K562 (cell line): ENCODE measurements around the gene RASSF3. TPM values are rescaled to one million over a fixed set of nuclear protein-coding genes. Genes with fewer than 3 reads are reported as not detected.
A peak's percentile ranks its signal among the peaks of the same experiment; 100 is the strongest.

Source experiments
- CTBP1 ChIP-seq: fragments of 450-650 bp; IDR thresholded peaks from 2 replicates; pipeline ENCODE4 v1.6.1; 2016; ENCODE audit warnings: borderline replicate concordance
- GATA2 ChIP-seq: sonication (generic); formaldehyde crosslinking; IDR thresholded peaks from 2 replicates; pipeline ENCODE4 v1.4.0; 2020; ENCODE audit warnings: mild to moderate bottlenecking, missing genetic modification reagents
- KDM4B ChIP-seq, 2 experiments: fragments of 450-650 bp in 1 of 2; sonication (generic) in 1 of 2; IDR thresholded peaks; 2 replicates each; pipeline ENCODE4 v1.6.1; 2016 to 2017; ENCODE audit warnings: borderline replicate concordance in 2 of 2, antibody characterized with exemption in 1 of 2, low read depth in 1 of 2, mild to moderate bottlenecking in 1 of 2
- PPARD ChIP-seq: fragments of 250-450 bp; sonication (Bioruptor Pico); IDR thresholded peaks from 2 replicates; pipeline ENCODE4 v1.8.0; 2022; ENCODE audit warnings: inconsistent platforms, mild to moderate bottlenecking, moderate library complexity
- RCOR1 ChIP-seq, 2 experiments: IDR thresholded peaks; 2 replicates each; pipeline ENCODE4 v1.6.1; 2012; ENCODE audit warnings: low read depth in 2 of 2, low read length in 2 of 2, borderline replicate concordance in 1 of 2, improper control_type of control experiment in 1 of 2
- SMARCC2 ChIP-seq: fragments of 450-650 bp; IDR thresholded peaks from 2 replicates; pipeline ENCODE4 v1.6.1; 2017; ENCODE audit warnings: antibody characterized with exemption, moderate library complexity, mild to moderate bottlenecking, low read depth
- TEAD1 ChIP-seq, 2 experiments: fragments of 450-650 bp in 1 of 2; sonication (generic) in 1 of 2; formaldehyde crosslinking; IDR thresholded peaks; 2 replicates each; pipeline versions ENCODE4 v1.4.0 to v1.8.0; 2020 to 2022; ENCODE audit warnings: mild to moderate bottlenecking in 2 of 2, missing genetic modification reagents in 1 of 2
- ZNF589 ChIP-seq: fragments of 200-800 bp; sonication (Bioruptor generic); IDR thresholded peaks from 2 replicates; pipeline ENCODE4 v1.6.1; 2016; ENCODE audit warnings: low read depth, missing genetic modification characterization, missing compliant biosample characterization
- polyA plus RNA-seq, 8 experiments: library from polyadenylated mRNA; depleted of rRNA in 4 of 8; stranded (reverse) in 5 of 8; unstranded in 3 of 8; fragments of >200 nt; fragmentation: Nextera tagmentation in 2 of 8; fragmentation: Illumina TruSeq in 1 of 8; extraction: Ambion mirVana in 2 of 8; extraction: Trizol in 1 of 8; gene quantifications; 2 replicates each; pipeline versions ENCODE4 v1.2.1 to v1.2.3, GENCODE V29; 2011 to 2014; ENCODE audit warnings: inconsistent platforms in 1 of 8, missing spikeins in 1 of 8
- total RNA-seq, 7 experiments: library from RNA; depleted of rRNA in 6 of 7; stranded (reverse); fragments of >200 nt in 6 of 7; fragmentation: Illumina TruSeq in 2 of 7; extraction: Trizol in 2 of 7; gene quantifications; 2 replicates each; pipeline versions ENCODE4 v1.2.1 to v1.2.3, GENCODE V29; 2011 to 2021; ENCODE audit warnings: low replicate concordance in 1 of 7
- TF ChIP-seq, protein P1 (sequence below): fragments of 450-650 bp; IDR thresholded peaks from 2 replicates; pipeline ENCODE4 v1.6.1; 2016; ENCODE audit warnings: borderline replicate concordance
- TF ChIP-seq, protein P2 (sequence below): fragments of 450-650 bp; formaldehyde crosslinking; IDR thresholded peaks from 2 replicates; pipeline ENCODE4 v1.4.0; 2020; ENCODE audit warnings: mild to moderate bottlenecking, moderate library complexity

Gene RASSF3
- total and polyA plus RNA-seq, 9 of the 15 experiments (the other 6 are each of a cell fraction or from before 2014, with no cell fraction given), result 3.7 to 39.2 (median 20.2) TPM

DNA sequence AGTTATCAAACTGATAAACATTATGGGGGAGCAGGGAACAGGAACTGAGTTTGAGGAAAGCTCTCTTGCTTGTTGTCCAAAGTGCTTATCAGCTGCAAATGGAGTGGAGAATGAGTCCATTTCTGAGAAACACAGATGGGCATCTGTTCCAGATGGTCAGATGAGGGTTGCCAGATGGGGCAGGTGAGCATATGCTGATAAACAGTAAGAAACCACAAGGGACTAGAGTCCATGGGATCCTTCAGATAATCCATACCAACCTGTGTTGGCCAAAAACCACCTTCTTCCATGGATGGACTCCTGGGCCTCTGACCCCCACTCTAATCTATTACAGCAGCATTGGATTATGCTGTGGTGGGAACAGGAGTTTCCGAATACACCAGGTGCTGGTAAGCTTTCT is 110.6 kb downstream of the RASSF3 start (continued):
- TF ChIP-seq RCOR1 (IDR thresholded peaks at IDR 0.05; ENCODE audit: borderline replicate concordance in 1 of 2, low read depth in 2 of 2, low read length in 2 of 2), result peak in 1 of 2 experiments; percentile 74; a peak in 2 of 4 replicates
- TF ChIP-seq, protein P1, sequence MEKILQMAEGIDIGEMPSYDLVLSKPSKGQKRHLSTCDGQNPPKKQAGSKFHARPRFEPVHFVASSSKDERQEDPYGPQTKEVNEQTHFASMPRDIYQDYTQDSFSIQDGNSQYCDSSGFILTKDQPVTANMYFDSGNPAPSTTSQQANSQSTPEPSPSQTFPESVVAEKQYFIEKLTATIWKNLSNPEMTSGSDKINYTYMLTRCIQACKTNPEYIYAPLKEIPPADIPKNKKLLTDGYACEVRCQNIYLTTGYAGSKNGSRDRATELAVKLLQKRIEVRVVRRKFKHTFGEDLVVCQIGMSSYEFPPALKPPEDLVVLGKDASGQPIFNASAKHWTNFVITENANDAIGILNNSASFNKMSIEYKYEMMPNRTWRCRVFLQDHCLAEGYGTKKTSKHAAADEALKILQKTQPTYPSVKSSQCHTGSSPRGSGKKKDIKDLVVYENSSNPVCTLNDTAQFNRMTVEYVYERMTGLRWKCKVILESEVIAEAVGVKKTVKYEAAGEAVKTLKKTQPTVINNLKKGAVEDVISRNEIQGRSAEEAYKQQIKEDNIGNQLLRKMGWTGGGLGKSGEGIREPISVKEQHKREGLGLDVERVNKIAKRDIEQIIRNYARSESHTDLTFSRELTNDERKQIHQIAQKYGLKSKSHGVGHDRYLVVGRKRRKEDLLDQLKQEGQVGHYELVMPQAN, result no peak
- peak in 1 of 2 experiments; percentile 85; a peak in 2 of 4 replicates for TF ChIP-seq TEAD1 (CRISPR knock-in tag; IDR thresholded peaks at IDR 0.05)
- peak; percentile 89 for TF ChIP-seq GATA2 (CRISPR knock-in tag)
- peak; percentile 66; the same call in 1 of the 2 replicates for TF ChIP-seq SMARCC2
- TF ChIP-seq, protein P2, sequence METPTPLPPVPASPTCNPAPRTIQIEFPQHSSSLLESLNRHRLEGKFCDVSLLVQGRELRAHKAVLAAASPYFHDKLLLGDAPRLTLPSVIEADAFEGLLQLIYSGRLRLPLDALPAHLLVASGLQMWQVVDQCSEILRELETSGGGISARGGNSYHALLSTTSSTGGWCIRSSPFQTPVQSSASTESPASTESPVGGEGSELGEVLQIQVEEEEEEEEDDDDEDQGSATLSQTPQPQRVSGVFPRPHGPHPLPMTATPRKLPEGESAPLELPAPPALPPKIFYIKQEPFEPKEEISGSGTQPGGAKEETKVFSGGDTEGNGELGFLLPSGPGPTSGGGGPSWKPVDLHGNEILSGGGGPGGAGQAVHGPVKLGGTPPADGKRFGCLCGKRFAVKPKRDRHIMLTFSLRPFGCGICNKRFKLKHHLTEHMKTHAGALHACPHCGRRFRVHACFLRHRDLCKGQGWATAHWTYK (CRISPR knock-in tag), result peak; percentile 84; the same call in 1 of the 2 replicates
- peak; percentile 77; the same call in 1 of the 2 replicates for TF ChIP-seq CTBP1
- peak; percentile 93 for TF ChIP-seq ZNF589 (CRISPR knock-in tag)
- TF ChIP-seq PPARD (CRISPR knock-in tag), result no peak
- TF ChIP-seq KDM4B (IDR thresholded peaks at IDR 0.05; ENCODE audit: borderline replicate concordance in 2 of 2, low read depth in 1 of 2), result no peak
